Left ventricle myocardium inferior (tissue), 1 donor: ENCODE data around the gene IP6K3. TPM values are rescaled to one million over a fixed set of nuclear protein-coding genes. Genes with fewer than 3 reads are reported as not detected.

Experiments
- DNase-seq: peaks from one replicate; pipeline ENCODE4 v3.0.0-alpha.2; 2020
- H3K27ac ChIP-seq: fragments of 200-600 bp; replicated peaks from 2 replicates; pipeline ENCODE4 v1.8.0; 2021
- H3K27me3 ChIP-seq: fragments of 200-600 bp; 2 replicates; pipeline ENCODE4 v1.8.0; 2021; ENCODE audit warnings: low read depth
- H3K36me3 ChIP-seq: fragments of 200-600 bp; 2 replicates; pipeline ENCODE4 v1.8.0; 2021
- H3K4me1 ChIP-seq: fragments of 200-600 bp; 2 replicates; pipeline ENCODE4 v1.8.0; 2021
- H3K4me3 ChIP-seq: fragments of 200-600 bp; 2 replicates; pipeline ENCODE4 v1.8.0; 2021; ENCODE audit warnings: mild to moderate bottlenecking, moderate library complexity
- H3K9me3 ChIP-seq: fragments of 200-600 bp; replicated peaks from 2 replicates; pipeline ENCODE4 v1.8.0; 2021
- intact Hi-C: fragments of 100-400 bp; cut with micrococcal nuclease; formaldehyde crosslinking; loops from one replicate; pipeline ENCODE4 v1.11.0; 2022
- total RNA-seq: library from RNA; stranded (reverse); fragmentation: NEBNext Ultra II Directional; extraction: Animal tissue kit (Norgen Biotek cat#: 25700); gene quantifications from one replicate; pipeline ENCODE4 v1.2.1, GENCODE V29; 2021
- TF ChIP-seq, protein P1 (sequence below): fragments of 200-600 bp; IDR thresholded peaks from 2 replicates; pipeline ENCODE4 v1.8.0; 2021; ENCODE audit warnings: antibody characterized with exemption, mild to moderate bottlenecking, borderline replicate concordance
- donor health status: DM: no; HTN: yes; CAD: no; lungs with severe emphysema.

Gene IP6K3
- total RNA-seq, 1 donor from 2014 or later, result 42.0 TPM

- DNase-seq, result no peak
- peaks cover 2% of the 10 kb centered on the region for H3K36me3 ChIP-seq
- H3K4me3 ChIP-seq, result no peak overlapping the region
- no peaks in the 10 kb centered on the region for H3K9me3 ChIP-seq
- H3K4me1 ChIP-seq, result peaks cover 37% of the 10 kb centered on the region
- H3K27ac ChIP-seq, result no peak overlapping the region
- intact Hi-C loops, result no loop called here
- TF ChIP-seq, protein P1, sequence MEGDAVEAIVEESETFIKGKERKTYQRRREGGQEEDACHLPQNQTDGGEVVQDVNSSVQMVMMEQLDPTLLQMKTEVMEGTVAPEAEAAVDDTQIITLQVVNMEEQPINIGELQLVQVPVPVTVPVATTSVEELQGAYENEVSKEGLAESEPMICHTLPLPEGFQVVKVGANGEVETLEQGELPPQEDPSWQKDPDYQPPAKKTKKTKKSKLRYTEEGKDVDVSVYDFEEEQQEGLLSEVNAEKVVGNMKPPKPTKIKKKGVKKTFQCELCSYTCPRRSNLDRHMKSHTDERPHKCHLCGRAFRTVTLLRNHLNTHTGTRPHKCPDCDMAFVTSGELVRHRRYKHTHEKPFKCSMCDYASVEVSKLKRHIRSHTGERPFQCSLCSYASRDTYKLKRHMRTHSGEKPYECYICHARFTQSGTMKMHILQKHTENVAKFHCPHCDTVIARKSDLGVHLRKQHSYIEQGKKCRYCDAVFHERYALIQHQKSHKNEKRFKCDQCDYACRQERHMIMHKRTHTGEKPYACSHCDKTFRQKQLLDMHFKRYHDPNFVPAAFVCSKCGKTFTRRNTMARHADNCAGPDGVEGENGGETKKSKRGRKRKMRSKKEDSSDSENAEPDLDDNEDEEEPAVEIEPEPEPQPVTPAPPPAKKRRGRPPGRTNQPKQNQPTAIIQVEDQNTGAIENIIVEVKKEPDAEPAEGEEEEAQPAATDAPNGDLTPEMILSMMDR, result no peak
- H3K27me3 ChIP-seq, result peaks cover 12% of the 10 kb centered on the region
These were observed 20.5 kb upstream of the IP6K3 start for GRCh38 chr6:33766921-33767907.

GRCh38 chr6:33765368-33765767, 18.7 kb upstream of the IP6K3 start:
- H3K27me3 ChIP-seq, result peaks cover 12% of the 10 kb centered on the region
- peaks cover 37% of the 10 kb centered on the region for H3K4me1 ChIP-seq
- intact Hi-C loops, result no loop called here
- DNase-seq, result no peak
- H3K4me3 ChIP-seq, result no peak overlapping the region
- TF ChIP-seq, protein P1, result no peak
- H3K36me3 ChIP-seq, result no peaks in the 10 kb centered on the region
- no peak overlapping the region for H3K27ac ChIP-seq
- no peaks in the 10 kb centered on the region for H3K9me3 ChIP-seq

DNA sequence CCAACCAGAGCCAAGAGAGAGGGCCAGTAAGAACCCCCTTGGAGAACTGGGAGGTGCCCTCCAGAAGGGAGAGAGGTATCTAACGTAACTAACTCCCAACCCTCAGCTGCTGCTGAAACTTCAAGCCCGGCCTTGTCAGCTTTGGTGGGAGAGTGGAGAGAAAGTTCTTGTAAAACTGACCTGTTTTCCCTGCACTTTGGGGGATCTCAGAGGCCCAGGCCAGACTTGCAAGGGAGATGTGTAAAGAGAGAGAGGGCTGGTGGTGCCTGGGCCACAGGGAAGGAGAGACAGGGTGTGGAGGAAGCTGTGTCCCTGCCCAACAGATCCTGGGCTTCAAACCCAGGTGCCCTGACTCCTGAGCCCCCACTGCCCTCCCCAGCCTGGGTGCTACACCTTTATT, 17.3 kb upstream of the IP6K3 start:
- Histone ChIP-seq H3K9me3 (no peaks in the 10 kb centered on the region), H3K27ac (no peak overlapping the region), H3K4me1 (peaks cover 36% of the 10 kb centered on the region), H3K27me3 (peaks cover 2% of the 10 kb centered on the region), H3K4me3 (no peak overlapping the region), H3K36me3 (no peaks in the 10 kb centered on the region)
- no peak for DNase-seq
- TF ChIP-seq, protein P1, result no peak
- intact Hi-C loops, result no loop called here

DNA sequence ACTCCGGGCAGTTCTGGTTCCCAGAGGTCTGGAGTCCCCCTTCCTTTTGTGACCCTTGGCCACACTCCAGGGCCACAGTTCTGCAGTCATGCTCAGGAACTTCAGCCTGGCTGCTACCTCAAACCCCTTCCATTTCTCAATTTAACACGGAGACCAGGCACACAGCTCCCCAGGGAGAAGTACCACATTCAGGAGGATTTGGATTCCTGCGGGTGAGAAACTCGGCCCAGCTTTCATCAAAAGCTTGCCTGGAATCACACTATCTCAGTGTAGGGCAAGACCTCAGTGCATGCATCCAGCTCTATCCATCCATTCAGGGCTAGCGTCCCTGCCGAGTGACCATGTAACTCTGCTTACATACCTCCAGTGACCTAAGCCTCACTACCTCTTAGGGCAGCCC, 16.8 kb upstream of the IP6K3 start:
- TF ChIP-seq, protein P1, result no peak
- Histone ChIP-seq H3K9me3 (no peaks in the 10 kb centered on the region), H3K4me1 (peaks cover 33% of the 10 kb centered on the region), H3K27me3 (no peaks in the 10 kb centered on the region), H3K36me3 (no peaks in the 10 kb centered on the region), H3K4me3 (no peak overlapping the region), H3K27ac (no peak overlapping the region)
- intact Hi-C loops, result no loop called here
- DNase-seq, result no peak

DNA sequence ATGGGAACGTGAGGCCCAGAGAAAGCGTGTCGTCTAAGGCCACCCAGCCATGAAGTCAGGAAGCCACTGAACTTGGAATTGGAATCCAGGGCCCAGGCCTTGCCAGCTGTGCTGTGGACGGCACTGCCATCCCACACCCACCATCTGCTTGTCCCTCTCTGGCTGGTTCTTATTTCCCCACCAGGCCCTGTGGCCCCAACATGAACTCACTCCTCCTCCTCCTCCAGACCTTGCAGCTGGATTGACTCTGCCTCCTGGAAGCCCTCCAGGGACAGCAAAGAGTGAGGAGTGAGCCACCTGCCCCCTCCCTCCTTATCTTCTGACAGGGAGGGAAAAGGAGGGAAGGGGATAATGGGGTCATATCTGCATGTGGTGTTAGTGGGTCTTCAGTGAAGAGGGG, 16.0 kb upstream of the IP6K3 start:
- Histone ChIP-seq H3K36me3 (no peaks in the 10 kb centered on the region), H3K9me3 (no peaks in the 10 kb centered on the region), H3K27me3 (no peaks in the 10 kb centered on the region), H3K27ac (peak overlapping the region; percentile 90), H3K4me3 (no peak overlapping the region), H3K4me1 (peaks cover 33% of the 10 kb centered on the region)
- DNase-seq, result no peak
- intact Hi-C loops, result no loop called here
- TF ChIP-seq, protein P1, result no peak
